Measurements from ENCODE around the gene RBMS1.

The RBMS1 gene

DNA sequence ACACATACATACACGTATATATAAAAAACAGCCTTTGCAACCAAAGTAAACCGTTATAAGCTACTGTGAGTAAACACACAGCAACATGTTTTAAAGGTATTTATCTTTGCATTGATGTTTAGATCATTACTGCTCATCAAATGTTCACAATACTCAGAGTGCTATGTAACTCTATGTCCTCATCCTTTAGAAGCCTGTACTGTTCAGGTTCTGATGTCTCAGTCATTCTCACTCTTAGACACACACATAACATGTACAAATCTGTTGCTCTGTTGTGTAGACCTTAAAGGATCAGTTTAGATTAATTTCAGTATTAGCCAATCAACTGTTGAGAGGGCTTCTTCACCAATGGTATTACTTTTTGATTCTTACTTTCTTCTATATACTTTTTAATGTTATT, 153.9 kb downstream of the RBMS1 start:
- TF ChIP-seq, protein P1, sequence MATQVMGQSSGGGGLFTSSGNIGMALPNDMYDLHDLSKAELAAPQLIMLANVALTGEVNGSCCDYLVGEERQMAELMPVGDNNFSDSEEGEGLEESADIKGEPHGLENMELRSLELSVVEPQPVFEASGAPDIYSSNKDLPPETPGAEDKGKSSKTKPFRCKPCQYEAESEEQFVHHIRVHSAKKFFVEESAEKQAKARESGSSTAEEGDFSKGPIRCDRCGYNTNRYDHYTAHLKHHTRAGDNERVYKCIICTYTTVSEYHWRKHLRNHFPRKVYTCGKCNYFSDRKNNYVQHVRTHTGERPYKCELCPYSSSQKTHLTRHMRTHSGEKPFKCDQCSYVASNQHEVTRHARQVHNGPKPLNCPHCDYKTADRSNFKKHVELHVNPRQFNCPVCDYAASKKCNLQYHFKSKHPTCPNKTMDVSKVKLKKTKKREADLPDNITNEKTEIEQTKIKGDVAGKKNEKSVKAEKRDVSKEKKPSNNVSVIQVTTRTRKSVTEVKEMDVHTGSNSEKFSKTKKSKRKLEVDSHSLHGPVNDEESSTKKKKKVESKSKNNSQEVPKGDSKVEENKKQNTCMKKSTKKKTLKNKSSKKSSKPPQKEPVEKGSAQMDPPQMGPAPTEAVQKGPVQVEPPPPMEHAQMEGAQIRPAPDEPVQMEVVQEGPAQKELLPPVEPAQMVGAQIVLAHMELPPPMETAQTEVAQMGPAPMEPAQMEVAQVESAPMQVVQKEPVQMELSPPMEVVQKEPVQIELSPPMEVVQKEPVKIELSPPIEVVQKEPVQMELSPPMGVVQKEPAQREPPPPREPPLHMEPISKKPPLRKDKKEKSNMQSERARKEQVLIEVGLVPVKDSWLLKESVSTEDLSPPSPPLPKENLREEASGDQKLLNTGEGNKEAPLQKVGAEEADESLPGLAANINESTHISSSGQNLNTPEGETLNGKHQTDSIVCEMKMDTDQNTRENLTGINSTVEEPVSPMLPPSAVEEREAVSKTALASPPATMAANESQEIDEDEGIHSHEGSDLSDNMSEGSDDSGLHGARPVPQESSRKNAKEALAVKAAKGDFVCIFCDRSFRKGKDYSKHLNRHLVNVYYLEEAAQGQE (IDR thresholded peaks at IDR 0.05; ENCODE audit: insufficient read depth in 1 of 2, low read depth in 2 of 2, low read length in 2 of 2): no peak
- TF ChIP-seq TAF1 (IDR thresholded peaks at IDR 0.05; ENCODE audit: borderline replicate concordance, insufficient read depth, low read length) (no peak), SIN3A (IDR thresholded peaks at IDR 0.05; ENCODE audit: borderline replicate concordance, insufficient read depth, low read length) (no peak), FOXP2 (optimal IDR thresholded peaks at IDR 0.05; ENCODE audit: borderline replicate concordance, extremely low read depth, extremely low read length, insufficient read depth) (no peak), POLR2AphosphoS5 (IDR thresholded peaks at IDR 0.05; ENCODE audit: low read depth, low read length) (no peak)

- TF ChIP-seq FOXP2 (optimal IDR thresholded peaks at IDR 0.05; ENCODE audit: borderline replicate concordance, extremely low read depth, extremely low read length, insufficient read depth): no peak
- TF ChIP-seq POLR2AphosphoS5 (IDR thresholded peaks at IDR 0.05; ENCODE audit: low read depth, low read length): no peak
- TF ChIP-seq, protein P1 (IDR thresholded peaks at IDR 0.05; ENCODE audit: insufficient read depth in 1 of 2, low read depth in 2 of 2, low read length in 2 of 2): no peak
- no peak for TF ChIP-seq SIN3A (IDR thresholded peaks at IDR 0.05; ENCODE audit: borderline replicate concordance, insufficient read depth, low read length)
- no peak for TF ChIP-seq TAF1 (IDR thresholded peaks at IDR 0.05; ENCODE audit: borderline replicate concordance, insufficient read depth, low read length)
Observed at GRCh38 chr2:160338901-160339685, 154.5 kb downstream of the RBMS1 start.

GRCh38 chr2:160337728-160338127, 155.9 kb downstream of the RBMS1 start:
- TF ChIP-seq FOXP2 (optimal IDR thresholded peaks at IDR 0.05; ENCODE audit: borderline replicate concordance, extremely low read depth, extremely low read length, insufficient read depth): no peak
- no peak for TF ChIP-seq TAF1 (IDR thresholded peaks at IDR 0.05; ENCODE audit: borderline replicate concordance, insufficient read depth, low read length)
- TF ChIP-seq, protein P1 (IDR thresholded peaks at IDR 0.05; ENCODE audit: insufficient read depth in 1 of 2, low read depth in 2 of 2, low read length in 2 of 2): no peak
- TF ChIP-seq SIN3A (IDR thresholded peaks at IDR 0.05; ENCODE audit: borderline replicate concordance, insufficient read depth, low read length): no peak
- no peak for TF ChIP-seq POLR2AphosphoS5 (IDR thresholded peaks at IDR 0.05; ENCODE audit: low read depth, low read length)

- TF ChIP-seq, protein P1 (IDR thresholded peaks at IDR 0.05; ENCODE audit: insufficient read depth in 1 of 2, low read depth in 2 of 2, low read length in 2 of 2): no peak
- TF ChIP-seq SIN3A (IDR thresholded peaks at IDR 0.05; ENCODE audit: borderline replicate concordance, insufficient read depth, low read length) (no peak), POLR2AphosphoS5 (IDR thresholded peaks at IDR 0.05; ENCODE audit: low read depth, low read length) (no peak), TAF1 (IDR thresholded peaks at IDR 0.05; ENCODE audit: borderline replicate concordance, insufficient read depth, low read length) (no peak), FOXP2 (optimal IDR thresholded peaks at IDR 0.05; ENCODE audit: borderline replicate concordance, extremely low read depth, extremely low read length, insufficient read depth) (no peak)
Observed at GRCh38 chr2:160336635-160337034, 157.0 kb downstream of the RBMS1 start.
